Peyer's patch (tissue), 4 donors: ENCODE measurements around the gene DHX16. TPM values are rescaled to one million over a fixed set of nuclear protein-coding genes. Genes with fewer than 3 reads are reported as not detected.
A peak's percentile ranks its signal among the peaks of the same experiment; 100 is the strongest.
"Not testable (repeated sequence)": the region's sequence is repeated elsewhere in the genome, so short reads cannot be mapped to it uniquely, and the experiment has no call there.

ENCODE experiments used
- DNase-seq, 3 donors: peaks; one replicate each; pipeline ENCODE4 v3.0.0-alpha.2; 2017 to 2019
- H3K27ac ChIP-seq, 4 donors: fragments of 200-600 bp; sonication (generic); one replicate each; pipeline ENCODE4 v1.5.1; 2016 to 2019
- H3K27me3 ChIP-seq, 2 donors: fragments of 200-600 bp; sonication (generic); one replicate each; pipeline ENCODE4 v1.5.1; 2019
- H3K36me3 ChIP-seq, 3 donors: fragments of 200-600 bp; sonication (generic); one replicate each; pipeline ENCODE4 v1.5.1; 2016 to 2019
- H3K4me1 ChIP-seq, 4 donors: fragments of 200-600 bp; sonication (generic); one replicate each; pipeline ENCODE4 v1.5.1; 2016 to 2019
- H3K4me3 ChIP-seq, 4 donors: fragments of 200-600 bp; sonication (generic); 1 replicate in 3 of 4; 2 replicates in 1 of 4; pipeline ENCODE4 v1.5.1; 2016 to 2019; ENCODE audit warnings: mild to moderate bottlenecking in 1 of 4
- H3K9me3 ChIP-seq, 4 donors: fragments of 200-600 bp; sonication (generic); one replicate each; pipeline ENCODE4 v1.5.1; 2016 to 2019; ENCODE audit warnings: mild to moderate bottlenecking in 1 of 4
- POLR2A ChIP-seq, 2 donors: fragments of 450-650 bp; IDR thresholded peaks; one replicate each; pipeline ENCODE4 v1.5.1; 2017; ENCODE audit warnings: antibody characterized with exemption in 2 of 2, mild to moderate bottlenecking in 2 of 2, moderate library complexity in 2 of 2
- total RNA-seq, 4 donors: library from RNA; depleted of rRNA; stranded (reverse); fragments of >200 nt; gene quantifications; one replicate each; pipeline ENCODE4 v1.1.0, GENCODE V29; 2016
- TF ChIP-seq, protein P1 (sequence below), 6 experiments: fragments of 450-650 bp in 4 of 6; fragments of 200-600 bp in 2 of 6; sonication (generic) in 1 of 6; IDR thresholded peaks; one replicate each; pipeline ENCODE4 v1.5.1; 2017 to 2019; ENCODE audit warnings: antibody characterized with exemption in 6 of 6, mild to moderate bottlenecking in 3 of 6, moderate library complexity in 1 of 6

Gene DHX16
- total RNA-seq, 4 donors from 2014 or later: 39.6 to 68.1 (median 58.2) TPM

DNA sequence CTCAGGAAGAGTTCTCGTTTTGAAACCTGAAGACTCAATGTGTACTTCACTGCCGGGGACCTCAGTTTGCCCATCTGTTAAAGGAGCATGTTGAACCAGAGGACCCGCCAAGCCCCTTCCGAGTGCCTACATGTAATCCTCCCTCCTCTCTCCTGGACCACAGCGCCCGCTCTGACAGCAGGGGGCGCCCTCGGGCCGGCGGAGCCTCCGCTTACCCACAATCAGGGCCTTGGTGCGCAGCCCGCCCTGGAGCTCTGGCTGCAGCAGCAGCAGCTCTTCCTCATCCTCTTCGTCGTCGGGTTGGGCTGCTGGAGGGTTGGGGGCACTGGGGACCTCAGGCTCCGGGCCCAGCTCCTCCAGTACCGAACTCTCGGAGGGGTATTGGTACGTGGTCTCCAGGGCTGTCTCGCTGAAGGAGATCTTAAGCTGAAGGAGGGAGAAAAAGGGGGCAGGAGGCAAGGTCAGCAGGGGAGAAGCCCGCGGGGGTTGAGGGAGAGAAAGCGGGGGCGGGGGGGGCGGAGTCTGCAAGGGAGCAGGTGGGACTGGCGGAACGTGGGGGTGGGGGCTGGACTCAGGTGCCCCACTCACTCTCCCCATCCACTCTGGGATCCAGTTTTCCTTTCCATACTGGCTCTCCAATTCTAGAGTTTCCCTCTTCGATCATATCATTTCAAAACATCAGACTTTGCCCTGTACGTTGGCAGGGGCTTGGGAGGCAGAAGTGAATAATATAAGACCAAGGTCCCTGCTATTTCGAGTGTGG lies 6.3 kb upstream of the DHX16 start:
- peak overlapping the region; percentile 6 to 75 (median 28) for H3K4me3 ChIP-seq
- peaks cover 0 to 41% (median 9%) of the 10 kb centered on the region in 4 donors for H3K4me1 ChIP-seq
- H3K36me3 ChIP-seq: peaks cover 0 to 24% (median 0%) of the 10 kb centered on the region in 3 donors
- H3K9me3 ChIP-seq: no peaks in the 10 kb centered on the region
- H3K27ac ChIP-seq: peak overlapping the region; percentile 22 to 98 (median 64)
- H3K27me3 ChIP-seq: no peaks in the 10 kb centered on the region
- peak; percentile 84 to 94 (median 92) for DNase-seq
- no peak for TF ChIP-seq POLR2A (IDR thresholded peaks at IDR 0.05)
- TF ChIP-seq, protein P1, sequence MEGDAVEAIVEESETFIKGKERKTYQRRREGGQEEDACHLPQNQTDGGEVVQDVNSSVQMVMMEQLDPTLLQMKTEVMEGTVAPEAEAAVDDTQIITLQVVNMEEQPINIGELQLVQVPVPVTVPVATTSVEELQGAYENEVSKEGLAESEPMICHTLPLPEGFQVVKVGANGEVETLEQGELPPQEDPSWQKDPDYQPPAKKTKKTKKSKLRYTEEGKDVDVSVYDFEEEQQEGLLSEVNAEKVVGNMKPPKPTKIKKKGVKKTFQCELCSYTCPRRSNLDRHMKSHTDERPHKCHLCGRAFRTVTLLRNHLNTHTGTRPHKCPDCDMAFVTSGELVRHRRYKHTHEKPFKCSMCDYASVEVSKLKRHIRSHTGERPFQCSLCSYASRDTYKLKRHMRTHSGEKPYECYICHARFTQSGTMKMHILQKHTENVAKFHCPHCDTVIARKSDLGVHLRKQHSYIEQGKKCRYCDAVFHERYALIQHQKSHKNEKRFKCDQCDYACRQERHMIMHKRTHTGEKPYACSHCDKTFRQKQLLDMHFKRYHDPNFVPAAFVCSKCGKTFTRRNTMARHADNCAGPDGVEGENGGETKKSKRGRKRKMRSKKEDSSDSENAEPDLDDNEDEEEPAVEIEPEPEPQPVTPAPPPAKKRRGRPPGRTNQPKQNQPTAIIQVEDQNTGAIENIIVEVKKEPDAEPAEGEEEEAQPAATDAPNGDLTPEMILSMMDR (IDR thresholded peaks at IDR 0.05): peak; percentile 88 to 99 (median 96)

DNA sequence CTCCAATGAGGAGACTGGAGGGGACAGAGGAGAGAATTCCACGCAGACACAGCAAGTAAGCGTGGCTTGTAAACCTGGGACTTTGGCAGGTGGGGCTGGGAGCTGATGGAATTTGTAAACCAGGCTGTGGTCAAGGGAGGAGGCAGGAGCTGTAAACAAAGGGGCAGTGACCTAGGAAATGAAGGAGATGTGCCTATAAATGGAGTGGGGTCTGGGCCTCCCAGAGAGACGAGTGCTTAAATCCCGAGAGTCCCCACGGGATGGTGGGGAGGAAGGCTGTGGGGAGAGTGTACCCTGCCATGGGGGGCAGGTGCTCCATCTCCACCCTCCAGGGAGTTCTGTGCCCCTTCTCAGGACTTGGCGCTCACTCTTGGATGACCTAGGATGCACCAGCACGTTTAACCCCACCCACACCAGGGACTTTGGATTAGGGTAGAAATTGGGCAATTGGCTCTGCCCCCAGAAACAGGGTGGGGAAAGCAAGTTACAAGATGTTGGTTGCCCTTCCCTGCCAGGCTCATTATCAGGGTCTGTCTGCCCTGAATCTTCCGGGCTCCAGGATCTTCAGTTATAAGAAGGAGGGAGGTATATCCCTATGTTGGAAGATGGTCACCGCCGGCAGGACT lies 4.0 kb upstream of the DHX16 start:
- Histone ChIP-seq H3K27ac (no peak overlapping the region), H3K36me3 (peaks cover 0 to 24% (median 0%) of the 10 kb centered on the region in 3 donors), H3K27me3 (no peaks in the 10 kb centered on the region), H3K4me3 (no peak overlapping the region), H3K9me3 (no peaks in the 10 kb centered on the region), H3K4me1 (peaks cover 0 to 34% (median 13%) of the 10 kb centered on the region in 4 donors)
- no peak for DNase-seq
- TF ChIP-seq POLR2A (IDR thresholded peaks at IDR 0.05): no peak
- TF ChIP-seq, protein P1 (IDR thresholded peaks at IDR 0.05): no peak

DNA sequence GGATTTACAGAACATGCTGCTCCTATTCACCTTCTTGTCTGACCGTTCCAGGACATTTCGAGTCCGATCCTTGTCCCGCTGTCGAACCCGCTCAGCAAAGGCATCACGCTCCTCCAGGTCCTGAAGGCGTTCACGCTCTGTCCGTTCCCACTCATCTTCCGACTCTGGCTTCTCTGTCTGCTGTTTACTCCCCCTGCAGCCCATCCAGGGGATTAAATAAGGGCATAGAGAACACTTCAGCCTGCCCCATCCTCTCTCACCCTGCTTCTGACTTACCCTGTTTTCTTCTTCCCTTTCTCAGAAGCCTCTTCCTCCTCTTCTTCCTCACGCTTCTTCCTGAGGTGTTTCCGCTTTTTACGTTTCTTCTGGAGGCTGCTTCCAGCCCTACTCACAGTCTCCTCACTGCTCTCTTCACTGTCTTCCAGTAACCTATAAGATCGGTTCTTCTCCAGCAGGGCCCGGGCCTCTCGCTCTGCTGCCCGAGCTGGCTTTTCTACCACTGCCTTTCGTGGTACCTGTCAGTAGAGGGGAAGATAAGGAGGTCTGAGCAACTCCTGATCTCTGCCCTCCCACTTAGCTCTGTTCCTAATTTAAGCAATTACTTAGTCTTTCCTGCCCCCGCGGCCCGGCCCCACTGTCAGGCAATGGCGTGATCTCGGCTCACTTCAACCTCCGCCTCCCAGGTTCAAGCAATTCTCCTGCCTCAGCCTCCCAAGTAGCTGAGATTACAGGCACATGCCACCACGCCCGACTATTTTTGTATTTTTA lies 1.9 kb downstream of the DHX16 start:
- peaks cover 0 to 50% (median 0%) of the 10 kb centered on the region in 3 donors for H3K36me3 ChIP-seq

DNA sequence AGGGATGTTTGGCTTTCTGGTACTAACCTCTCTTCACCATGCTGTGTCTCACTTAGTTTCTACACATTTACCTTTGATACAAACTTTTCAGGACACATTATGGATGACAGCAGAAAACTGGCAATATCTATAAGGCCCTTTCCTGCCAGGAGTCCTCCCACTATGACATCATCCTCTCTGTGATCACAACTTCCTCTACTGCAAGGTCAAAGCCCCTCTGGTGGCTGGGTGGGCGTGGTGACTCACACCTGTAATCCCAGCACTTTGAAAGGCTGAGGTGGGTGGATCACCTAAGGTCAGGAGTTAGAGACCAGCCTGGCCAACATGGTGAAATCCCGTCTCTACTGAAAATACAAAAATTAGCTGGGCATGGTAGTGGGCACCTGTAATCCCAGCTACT lies 6.5 kb downstream of the DHX16 start:
- not testable (repeated sequence) for DNase-seq, H3K4me3 ChIP-seq, H3K27me3 ChIP-seq, H3K4me1 ChIP-seq, H3K27ac ChIP-seq, H3K9me3 ChIP-seq
- H3K36me3 ChIP-seq: peaks cover 0 to 96% (median 0%) of the 10 kb centered on the region in 3 donors

More for the DNA sequence above, 1.9 kb downstream of the DHX16 start:
- TF ChIP-seq, protein P1 (IDR thresholded peaks at IDR 0.05): no peak
- TF ChIP-seq POLR2A (IDR thresholded peaks at IDR 0.05): no peak
- Histone ChIP-seq H3K27me3 (no peaks in the 10 kb centered on the region), H3K4me1 (peaks cover 0 to 18% (median 11%) of the 10 kb centered on the region in 4 donors), H3K9me3 (no peaks in the 10 kb centered on the region), H3K27ac (no peak overlapping the region), H3K4me3 (no peak overlapping the region)
- no peak for DNase-seq

DNA sequence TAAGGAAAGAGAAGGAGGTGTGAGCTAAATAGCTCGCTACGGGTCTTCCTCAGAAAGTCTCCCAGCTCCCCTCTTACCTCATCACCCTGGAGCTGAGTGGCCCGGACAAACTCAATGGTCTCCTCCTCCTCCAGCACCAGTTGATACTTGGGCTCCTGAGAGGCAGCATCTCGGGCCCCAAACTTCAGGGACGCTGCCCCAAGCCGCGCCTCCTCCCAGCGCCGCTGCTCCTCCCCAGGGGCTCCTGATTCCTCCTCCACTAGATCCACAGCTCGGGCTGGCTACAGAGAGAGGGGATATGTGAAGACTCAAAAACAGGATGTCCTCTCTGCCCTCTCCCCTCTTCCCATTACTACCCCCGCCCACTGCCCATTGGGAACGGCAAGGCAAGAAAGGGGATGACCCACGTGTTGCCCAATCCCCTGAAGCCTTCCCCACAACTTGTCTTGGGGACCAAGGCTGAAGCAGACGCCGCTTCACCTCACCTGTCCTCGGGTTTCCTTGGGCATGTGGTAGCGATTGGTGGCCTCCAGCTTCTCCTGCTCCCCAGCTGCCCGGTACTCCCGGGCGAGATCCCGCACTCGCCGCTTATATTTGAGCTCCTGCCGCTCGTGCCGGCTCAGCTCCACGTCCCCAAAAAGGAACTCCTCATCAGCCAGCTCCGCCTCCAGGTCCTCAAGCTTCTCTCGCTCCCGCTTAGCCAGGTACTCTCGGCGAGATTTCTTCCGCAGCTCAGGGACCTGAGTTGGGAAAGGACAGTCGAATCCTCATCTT lies 7.6 kb downstream of the DHX16 start:
- TF ChIP-seq, protein P1 (IDR thresholded peaks at IDR 0.05): no peak
- no peak for TF ChIP-seq POLR2A (IDR thresholded peaks at IDR 0.05)
- Histone ChIP-seq H3K9me3 (no peaks in the 10 kb centered on the region), H3K27me3 (no peaks in the 10 kb centered on the region), H3K36me3 (peaks cover 0 to 99% (median 0%) of the 10 kb centered on the region in 3 donors), H3K27ac (no peak overlapping the region), H3K4me3 (no peak overlapping the region), H3K4me1 (no peaks in the 10 kb centered on the region)
- no peak for DNase-seq

DNA sequence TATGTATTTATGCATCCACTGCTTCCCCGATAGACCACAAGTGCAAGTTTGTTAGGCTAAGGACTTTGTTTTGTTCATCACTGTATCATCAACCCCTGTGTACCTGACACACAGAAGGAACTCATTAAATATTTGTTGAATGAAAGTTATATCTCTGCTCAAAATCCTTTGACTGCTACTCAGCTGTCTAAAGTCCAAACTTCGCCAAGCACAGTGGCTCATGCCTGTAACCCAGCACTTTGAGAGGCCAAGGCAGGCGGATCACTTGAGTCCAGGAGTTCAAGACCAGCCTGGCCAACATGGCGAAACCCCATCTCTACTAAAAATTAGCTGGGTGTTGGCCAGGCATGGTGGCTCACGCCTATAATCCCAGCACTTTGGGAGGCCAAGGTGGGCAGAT lies 14.9 kb downstream of the DHX16 start:
- H3K4me3 ChIP-seq, H3K27me3 ChIP-seq, H3K4me1 ChIP-seq, DNase-seq, H3K9me3 ChIP-seq, H3K27ac ChIP-seq: not testable (repeated sequence)
- peaks cover 0 to 100% (median 0%) of the 10 kb centered on the region in 3 donors for H3K36me3 ChIP-seq
